ENCODE measurements around the gene CELF5.
A peak's percentile ranks its signal among the peaks of the same experiment; 100 is the strongest.
"Not testable (repeated sequence)": the region's sequence is repeated elsewhere in the genome, so short reads cannot be mapped to it uniquely, and the experiment has no call there.

CELF5 gene

DNA sequence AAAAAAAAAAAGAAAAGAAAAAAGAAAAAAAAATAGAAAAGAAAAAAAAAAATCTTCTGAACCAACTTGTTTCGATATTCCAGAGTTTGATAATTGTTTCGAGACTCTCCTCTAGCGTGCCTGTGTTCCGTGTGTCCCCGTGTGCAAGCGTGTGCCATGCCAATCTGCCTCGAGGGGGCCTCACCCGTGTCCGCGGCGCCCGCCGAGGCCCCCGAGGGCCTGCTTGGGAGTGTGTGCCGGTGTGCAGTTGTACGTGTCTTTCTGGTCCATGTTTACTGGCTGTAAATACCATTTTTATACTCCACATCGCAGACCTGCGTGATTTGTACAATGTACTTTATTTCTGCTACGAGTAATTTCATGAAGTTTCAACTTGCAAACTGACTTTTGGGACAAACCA lies 72.0 kb downstream of the CELF5 start:
- no peak overlapping the region for H3K4me3 ChIP-seq (ENCODE audit: low read depth, low read length)
- DNase-seq (ENCODE audit: low read depth): no peak
- TF ChIP-seq, protein P1, sequence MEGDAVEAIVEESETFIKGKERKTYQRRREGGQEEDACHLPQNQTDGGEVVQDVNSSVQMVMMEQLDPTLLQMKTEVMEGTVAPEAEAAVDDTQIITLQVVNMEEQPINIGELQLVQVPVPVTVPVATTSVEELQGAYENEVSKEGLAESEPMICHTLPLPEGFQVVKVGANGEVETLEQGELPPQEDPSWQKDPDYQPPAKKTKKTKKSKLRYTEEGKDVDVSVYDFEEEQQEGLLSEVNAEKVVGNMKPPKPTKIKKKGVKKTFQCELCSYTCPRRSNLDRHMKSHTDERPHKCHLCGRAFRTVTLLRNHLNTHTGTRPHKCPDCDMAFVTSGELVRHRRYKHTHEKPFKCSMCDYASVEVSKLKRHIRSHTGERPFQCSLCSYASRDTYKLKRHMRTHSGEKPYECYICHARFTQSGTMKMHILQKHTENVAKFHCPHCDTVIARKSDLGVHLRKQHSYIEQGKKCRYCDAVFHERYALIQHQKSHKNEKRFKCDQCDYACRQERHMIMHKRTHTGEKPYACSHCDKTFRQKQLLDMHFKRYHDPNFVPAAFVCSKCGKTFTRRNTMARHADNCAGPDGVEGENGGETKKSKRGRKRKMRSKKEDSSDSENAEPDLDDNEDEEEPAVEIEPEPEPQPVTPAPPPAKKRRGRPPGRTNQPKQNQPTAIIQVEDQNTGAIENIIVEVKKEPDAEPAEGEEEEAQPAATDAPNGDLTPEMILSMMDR (IDR thresholded peaks at IDR 0.05; ENCODE audit: insufficient read depth, low read depth, low read length, missing control alignments): no peak

DNA sequence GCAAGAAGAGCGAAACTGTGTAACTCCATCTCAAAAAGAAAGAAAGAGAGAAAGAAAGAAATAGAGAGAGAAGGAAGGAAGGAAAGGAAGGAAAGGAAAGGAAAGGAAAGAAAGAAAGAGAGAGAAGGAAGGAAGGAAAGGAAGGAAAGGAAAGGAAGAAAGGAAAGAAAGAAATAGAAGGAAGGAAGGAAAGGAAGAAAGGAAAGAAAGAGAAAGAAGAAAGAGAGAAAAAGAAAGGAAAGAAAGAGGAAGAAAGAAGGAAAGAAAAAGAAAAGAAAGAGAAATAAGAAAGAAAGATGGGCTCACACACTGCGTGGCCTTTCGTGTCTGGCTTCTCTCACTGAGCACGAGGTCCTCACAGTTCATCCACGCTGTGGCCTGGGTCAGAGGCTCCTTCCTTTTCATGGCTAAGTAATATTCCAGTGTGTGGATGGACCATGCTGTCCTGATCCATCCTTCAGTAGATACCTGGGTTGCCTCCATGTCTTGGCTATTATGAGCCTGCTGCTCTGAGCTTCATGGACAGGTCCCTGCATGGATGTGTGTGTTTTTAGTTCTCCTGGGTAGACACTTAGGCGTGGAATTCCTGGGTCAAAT lies 74.5 kb downstream of the CELF5 start:
- TF ChIP-seq, protein P1 (IDR thresholded peaks at IDR 0.05; ENCODE audit: insufficient read depth, low read depth, low read length, missing control alignments): no peak
- H3K4me3 ChIP-seq (ENCODE audit: low read depth, low read length): no peak overlapping the region
- DNase-seq (ENCODE audit: low read depth): no peak

DNA sequence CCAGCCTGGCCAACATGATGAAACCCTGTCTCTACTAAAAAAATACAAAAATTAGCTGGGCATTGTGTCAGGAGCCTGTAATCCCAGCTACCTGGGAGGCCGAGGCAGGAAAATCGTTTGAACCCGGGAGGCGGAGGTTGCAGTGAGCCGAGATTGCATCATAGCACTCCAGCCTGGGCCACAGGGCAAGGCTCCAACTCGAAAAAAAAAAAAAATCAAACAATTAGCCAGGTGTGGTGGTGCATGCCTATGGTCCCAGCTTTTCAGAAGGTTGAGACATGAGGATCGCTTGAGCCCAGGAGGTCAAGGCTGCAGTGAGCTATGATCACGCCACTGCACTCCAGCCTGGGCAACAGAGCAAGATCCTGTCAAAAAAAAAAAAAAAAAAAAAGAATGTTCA lies 76.1 kb downstream of the CELF5 start:
- H3K4me3 ChIP-seq (ENCODE audit: low read depth, low read length); DNase-seq (ENCODE audit: low read depth): not testable (repeated sequence)

DNA sequence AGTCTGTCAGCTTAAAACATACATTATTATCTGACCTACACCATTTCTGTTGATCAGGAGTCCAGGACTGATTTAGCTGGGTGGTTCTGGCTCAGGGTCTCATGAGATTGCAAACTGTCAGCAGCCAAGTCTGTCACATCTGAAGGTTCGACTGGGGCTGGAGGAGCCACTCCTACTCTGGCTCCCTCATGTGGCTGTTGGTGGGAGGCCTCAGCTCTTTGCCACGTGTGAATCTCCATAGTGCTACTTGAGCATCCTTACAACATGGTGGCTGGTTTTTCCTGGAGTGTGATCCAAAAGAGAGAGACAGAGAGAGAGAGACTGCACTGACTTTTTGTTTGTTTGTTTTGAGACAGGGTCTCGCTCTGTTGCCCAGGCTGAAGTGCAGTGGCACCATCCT lies 78.3 kb downstream of the CELF5 start:
- H3K4me3 ChIP-seq (ENCODE audit: low read depth, low read length): no peak overlapping the region
- TF ChIP-seq, protein P1 (IDR thresholded peaks at IDR 0.05; ENCODE audit: insufficient read depth, low read depth, low read length, missing control alignments): no peak
- DNase-seq (ENCODE audit: low read depth): peak; percentile 23

DNA sequence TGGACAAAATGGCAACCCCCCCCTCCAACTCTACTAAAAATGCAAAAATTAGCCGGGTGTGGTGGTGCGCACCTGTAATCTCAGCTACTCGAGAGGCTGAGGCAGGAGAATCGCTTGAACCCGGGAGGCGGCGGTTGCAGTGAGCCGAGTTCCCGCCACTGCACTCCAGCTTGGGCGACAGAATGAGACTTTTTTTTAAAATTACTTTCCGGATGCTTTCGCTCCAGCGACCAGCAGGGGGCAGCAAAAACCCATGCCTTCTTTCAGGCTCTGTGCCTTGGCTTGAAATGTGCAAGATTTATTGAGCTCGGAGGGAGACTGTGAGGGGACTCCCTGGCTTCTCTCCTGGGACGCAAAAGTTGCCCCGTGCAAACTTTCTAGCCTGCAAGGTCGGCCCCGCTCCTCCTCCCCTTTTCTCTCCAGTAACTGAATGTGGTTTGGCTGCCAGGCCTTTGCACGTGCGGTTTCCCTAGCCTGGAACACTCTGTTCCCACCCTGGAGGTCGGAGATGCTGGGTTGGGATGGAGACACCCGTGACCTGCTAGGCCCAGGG lies 80.5 kb downstream of the CELF5 start:
- no peak overlapping the region for H3K4me3 ChIP-seq (ENCODE audit: low read depth, low read length)
- TF ChIP-seq, protein P1 (IDR thresholded peaks at IDR 0.05; ENCODE audit: insufficient read depth, low read depth, low read length, missing control alignments): peak; percentile 86
- peak; percentile 75 for DNase-seq (ENCODE audit: low read depth)

DNA sequence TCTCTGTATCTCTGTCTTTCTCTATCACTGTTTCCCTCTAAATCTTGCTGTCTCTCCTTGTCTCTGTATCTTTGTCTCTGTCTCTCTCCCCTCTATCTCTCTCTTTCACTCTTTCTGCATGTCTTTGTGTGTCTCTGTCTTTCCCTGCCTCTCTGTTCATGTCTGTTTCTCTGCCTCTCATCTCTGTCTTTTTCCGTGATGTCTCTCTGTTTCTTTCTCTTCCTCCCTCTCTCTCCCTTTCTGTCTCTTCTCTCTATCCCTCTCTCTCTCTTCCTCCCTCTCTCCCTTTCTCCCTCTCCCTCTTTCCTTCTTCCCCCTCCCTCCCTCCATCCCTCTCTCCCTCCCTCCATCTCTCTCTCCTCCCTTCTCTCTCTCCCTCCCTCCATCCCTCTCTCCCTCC lies 85.3 kb downstream of the CELF5 start:
- TF ChIP-seq, protein P1 (IDR thresholded peaks at IDR 0.05; ENCODE audit: insufficient read depth, low read depth, low read length, missing control alignments): no peak
- H3K4me3 ChIP-seq (ENCODE audit: low read depth, low read length): no peak overlapping the region
- DNase-seq (ENCODE audit: low read depth): no peak

DNA sequence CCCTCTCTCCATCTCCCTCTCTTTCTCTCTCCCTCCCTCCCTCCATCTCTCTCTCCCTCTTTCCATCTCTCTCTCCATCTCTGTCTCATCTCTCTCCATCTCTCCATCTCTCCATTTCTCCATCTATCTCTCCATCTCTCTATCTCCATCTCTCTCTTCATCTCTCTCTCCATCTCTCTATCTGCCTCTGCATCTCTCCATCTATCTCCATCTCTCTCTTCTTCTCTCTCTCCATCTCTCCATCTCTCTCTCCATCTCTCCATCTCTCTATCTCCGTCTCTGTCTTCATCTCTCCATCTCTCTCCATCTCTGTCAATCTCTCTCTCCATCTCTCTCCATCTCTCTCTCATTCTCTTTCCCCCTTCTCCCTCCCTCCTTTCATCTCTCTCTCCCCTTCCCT lies 85.8 kb downstream of the CELF5 start:
- TF ChIP-seq, protein P1 (IDR thresholded peaks at IDR 0.05; ENCODE audit: insufficient read depth, low read depth, low read length, missing control alignments): no peak
- no peak for DNase-seq (ENCODE audit: low read depth)
- no peak overlapping the region for H3K4me3 ChIP-seq (ENCODE audit: low read depth, low read length)

All from GM12865 (cell line).